GM19397 (cell line): ENCODE data around the gene AGER.
"Not testable (repeated sequence)": the region's sequence is repeated elsewhere in the genome, so short reads cannot be mapped to it uniquely, and the experiment has no call there.

Experiments
- ATAC-seq: cut with Tn5 transposase; IDR thresholded peaks from one replicate; pipeline ENCODE4 v1.9.1; 2021; ENCODE audit warnings: mild to moderate bottlenecking, moderate library complexity; ENCODE audit not compliant: unreplicated experiment

Gene AGER

DNA sequence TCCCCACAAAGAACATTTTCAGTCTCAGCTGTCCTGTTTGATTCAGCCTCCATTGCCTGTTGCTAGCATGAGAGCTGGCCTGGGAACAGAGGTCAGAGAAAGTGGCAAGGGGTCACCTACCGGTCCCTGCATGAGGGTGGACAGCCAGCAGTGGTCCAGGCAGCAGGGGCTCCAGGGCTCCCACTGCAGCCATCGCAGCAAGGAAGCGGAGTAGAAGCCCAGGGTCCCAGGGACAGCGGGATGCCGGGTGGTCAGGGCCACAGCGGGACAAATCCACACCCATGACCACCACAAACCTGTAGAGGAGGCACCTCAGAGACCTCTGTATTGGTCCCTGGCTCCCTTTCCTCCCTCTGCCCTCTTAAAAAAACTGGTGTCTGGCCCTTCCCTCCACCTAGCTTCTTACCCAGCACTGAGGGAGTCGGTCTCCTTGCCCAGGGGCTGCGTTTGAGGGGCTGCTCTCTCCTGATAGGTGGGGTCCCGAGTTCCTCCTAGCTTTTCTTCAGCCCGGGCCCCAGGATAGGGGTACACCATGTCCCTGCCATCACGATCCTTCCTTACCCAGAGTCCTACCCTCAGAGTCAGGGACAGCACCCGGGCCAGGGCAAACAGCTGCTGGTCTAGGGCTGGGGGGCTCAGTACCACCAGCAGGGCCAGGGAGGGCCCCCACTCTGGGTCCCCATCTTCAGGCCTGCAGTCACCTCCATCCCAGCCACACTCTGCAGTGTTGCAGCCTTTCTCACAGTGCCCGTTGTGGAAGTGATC is 16.8 kb upstream of the AGER start:
- ATAC-seq: no peak

DNA sequence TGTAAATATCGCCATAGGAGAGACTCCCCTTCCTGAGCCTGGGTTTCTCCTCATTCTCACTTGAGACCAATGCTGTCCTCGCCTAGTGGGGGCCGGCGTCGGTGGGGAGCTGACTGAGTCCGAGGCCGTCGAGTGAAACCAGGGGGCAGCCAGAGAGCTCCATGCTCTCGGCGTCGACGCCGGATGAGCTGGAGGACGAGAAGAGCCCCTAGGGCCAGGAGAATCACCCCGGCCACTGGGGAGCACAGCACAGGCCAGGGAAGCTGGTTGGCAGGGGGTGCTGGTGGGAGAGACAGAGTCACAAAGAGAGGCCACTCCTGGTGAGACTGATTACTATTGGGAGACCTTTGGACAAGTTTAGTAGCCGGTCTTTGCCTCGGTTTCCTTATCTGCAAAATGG is 14.8 kb upstream of the AGER start:
- ATAC-seq: no peak

DNA sequence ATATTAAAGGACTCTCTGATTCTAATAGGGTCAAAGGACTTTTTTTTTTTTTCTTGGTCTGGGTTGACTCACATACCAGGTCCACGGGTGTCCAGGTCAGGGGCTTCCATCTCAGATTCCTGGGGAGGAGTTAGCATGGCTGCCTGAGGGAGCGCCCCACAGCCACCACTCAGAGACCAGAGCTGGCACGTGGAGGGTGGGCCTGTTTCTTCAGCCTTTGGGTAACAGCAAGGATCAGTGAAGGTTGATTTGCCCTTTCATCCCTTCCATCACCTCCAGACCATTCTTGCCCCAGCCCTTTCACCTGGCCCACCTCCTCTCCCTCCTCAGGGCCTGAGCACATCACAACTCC is 14.3 kb upstream of the AGER start:
- ATAC-seq: no peak

DNA sequence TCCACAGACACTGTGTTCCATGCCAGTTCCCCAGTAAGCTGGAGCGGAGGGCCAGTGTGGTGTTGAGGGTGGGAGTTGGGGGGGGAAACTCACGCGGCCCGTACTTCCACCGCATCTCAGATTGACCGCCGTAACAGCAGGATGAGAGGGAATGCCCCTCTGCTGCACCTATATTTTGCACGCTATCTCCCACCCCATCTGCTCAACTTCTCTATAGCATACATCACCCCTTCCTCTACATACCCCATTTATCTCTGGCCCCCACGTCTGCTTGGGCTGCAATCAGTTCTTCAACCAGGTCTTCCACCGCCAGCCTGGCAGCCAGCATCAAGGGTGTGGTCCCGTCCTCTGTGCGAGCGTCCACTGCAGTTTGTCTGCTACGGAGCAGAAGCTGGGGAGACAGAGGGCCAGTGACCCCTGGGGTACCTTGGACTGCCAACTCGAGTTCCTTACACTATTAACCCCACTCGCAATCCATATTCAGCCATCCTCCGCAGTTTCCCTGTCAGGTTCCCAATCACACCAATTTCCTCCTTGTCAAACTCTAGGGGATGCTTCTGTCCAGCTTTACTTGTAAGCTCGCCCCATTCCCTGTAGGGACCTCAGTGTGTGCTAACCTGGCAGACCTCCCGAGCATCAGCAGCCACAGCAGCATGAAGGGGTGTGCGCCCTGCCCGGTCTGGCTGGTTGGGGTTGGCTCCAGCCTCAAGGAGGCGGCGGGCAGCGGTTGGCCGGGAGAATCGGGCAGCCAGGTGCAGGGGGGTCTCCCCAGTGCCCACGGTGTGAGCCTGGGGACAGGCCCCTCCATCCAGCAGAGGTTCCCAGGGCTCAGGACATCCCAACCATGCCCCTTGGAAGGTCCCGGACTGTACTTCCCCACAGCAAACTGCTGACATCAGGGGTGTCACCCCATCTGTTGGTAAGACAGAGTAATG is 12.9 kb upstream of the AGER start:
- ATAC-seq: no peak

DNA sequence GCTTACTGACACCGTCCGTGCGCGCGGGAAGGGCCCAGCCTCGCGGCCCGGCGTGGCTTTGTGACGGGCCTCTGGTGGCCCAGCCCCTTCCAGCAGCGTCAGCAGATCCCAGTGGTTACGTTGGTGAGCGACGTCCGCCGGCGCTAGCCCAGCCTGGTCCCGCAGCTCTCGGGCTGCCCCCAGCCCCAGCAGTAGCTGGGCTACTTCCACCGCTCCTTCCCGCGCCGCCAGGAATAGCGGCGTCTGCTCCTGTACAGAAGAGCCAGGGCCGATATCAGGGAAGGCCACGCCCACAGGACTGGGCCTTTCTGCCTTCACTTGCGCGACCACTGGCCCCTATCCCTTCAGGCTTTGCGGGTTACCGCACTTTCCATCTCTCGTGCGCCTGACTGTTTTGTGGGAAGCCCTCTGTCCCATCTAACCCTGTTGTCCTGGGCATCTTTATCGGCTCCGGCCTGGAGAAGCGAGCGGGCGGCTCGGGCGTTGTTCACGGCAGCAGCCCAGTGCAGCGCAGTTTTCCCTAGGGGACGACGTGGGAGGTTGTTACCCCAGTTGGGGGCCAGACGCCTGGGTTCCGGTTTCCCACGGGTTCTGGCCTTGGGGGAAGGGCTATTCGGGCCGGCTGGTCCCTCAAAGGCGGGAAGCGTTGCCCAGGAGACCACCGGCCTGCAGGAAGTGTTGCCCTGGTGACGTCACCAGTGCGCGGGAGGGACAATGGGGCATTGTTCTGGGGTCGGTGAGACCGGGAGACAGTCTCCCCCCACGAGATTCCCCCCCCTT is 12.0 kb upstream of the AGER start:
- ATAC-seq: peak; percentile 79

DNA sequence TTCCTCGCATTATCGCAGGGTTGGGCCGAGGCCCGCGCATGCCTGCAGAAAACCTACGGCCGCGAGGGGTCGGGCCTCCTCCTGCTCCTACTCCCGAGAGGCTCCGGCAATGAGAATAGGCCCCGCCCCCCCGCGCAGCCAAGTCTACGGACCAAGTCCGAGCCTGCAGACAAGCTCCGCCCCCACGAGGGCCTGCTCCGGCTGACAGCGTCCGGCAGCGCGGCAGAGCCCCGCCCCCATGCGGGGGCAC is 11.5 kb upstream of the AGER start:
- ATAC-seq: peak; percentile 65

DNA sequence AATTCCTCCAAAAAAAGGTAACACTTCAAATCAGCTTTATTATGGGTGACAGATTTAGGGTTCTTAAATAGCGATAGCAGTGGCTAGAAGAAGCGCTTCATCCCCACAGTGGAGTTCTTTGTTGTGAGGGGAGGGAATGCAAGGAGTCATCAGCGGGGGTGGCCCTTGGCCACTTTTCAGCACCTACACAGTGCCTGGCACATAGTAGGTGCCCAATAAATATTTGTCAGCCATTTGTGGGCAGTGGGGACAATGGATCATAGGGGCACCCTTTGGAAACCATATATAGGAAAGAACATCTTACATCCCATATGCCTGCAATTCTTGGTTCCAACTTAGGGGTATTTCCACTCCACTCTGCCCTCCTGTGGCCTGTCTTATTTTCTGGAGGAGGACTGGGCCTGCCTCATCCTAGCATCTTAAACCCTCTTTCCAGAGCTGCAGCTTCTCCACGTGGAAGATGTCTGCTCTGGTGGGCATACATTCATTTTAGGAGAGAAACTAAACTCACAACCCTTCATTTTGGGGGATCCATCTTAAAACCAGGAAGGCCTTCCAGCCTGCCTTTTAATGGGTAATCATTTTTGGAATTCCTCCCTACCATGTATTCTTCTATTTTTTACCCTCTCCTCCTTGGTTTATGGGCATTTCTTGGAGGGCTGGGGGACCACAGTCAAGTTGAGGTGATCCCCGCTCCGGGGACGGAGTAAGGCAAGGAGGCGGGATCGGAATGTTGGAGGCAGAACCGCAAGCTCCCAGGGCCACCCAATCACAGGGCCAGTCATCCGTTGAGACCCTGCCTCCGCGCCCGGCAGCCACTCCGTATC is 11.0 kb upstream of the AGER start:
- ATAC-seq: no peak

DNA sequence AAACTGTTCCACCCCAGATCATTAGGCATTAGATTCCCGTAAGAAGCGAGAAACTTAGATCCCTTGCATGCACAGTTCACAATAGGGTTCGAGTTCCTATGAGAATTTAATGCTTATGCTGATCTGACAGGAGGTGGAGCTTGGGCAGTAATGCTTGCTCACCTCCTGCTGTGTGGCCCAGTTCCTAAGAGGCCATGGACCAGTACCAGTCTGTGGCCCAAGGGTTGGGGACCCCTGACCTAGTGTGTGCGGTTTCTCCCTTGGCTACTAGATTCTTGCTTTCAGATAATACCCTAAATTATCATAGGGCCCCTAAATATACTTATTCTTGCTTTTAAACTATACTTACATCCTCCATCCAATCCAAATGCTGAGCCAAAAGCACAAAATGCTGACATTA is 10.3 kb upstream of the AGER start:
- no peak for ATAC-seq

DNA sequence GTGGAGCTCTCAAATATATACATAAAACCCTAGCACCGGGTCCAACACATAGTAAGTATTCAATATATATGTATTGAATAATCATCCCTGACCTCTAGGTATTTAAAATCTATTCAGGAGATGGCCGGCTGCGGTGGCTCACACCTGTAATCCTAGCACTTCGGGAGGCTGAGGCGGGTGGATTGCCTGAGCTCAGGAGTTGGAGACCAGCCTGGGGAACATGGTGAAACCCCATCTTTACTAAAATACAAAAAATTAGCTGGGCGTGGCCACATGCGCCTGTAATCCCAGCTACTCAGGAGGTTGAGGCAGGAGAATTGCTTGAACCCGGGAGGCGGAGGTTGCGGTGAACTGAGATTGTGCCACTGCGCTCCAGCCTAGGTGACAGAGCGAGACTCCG is 9.0 kb upstream of the AGER start:
- ATAC-seq: not testable (repeated sequence)

DNA sequence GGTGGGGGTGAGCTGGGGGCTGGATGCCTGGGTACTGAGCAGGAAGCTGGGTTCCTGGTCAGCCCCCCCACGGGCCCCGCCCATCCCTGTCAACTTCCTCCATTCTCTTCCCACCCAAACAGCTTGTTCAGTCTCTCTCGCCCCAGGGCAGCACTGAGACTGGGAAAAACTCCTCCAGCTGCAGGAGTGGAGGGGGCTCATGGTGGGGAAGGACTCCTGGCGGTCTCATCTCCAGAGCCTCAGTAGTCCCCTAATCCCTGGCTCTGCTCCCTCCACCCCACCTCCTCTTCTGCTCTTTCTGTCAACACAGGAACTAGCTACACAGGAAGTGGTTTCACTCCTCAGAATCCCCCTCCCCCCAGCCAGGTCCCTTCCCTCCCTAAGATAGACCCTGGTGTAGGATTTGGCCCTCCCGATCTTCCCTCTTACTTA is 8.6 kb upstream of the AGER start, which contains the start of gene GPSM3:
Gene GPSM3 (minus strand): TSS at position 36 of the 432 bp plus-strand sequence. CDS start 130 bp downstream, outside the sequence.
- ATAC-seq: no peak

DNA sequence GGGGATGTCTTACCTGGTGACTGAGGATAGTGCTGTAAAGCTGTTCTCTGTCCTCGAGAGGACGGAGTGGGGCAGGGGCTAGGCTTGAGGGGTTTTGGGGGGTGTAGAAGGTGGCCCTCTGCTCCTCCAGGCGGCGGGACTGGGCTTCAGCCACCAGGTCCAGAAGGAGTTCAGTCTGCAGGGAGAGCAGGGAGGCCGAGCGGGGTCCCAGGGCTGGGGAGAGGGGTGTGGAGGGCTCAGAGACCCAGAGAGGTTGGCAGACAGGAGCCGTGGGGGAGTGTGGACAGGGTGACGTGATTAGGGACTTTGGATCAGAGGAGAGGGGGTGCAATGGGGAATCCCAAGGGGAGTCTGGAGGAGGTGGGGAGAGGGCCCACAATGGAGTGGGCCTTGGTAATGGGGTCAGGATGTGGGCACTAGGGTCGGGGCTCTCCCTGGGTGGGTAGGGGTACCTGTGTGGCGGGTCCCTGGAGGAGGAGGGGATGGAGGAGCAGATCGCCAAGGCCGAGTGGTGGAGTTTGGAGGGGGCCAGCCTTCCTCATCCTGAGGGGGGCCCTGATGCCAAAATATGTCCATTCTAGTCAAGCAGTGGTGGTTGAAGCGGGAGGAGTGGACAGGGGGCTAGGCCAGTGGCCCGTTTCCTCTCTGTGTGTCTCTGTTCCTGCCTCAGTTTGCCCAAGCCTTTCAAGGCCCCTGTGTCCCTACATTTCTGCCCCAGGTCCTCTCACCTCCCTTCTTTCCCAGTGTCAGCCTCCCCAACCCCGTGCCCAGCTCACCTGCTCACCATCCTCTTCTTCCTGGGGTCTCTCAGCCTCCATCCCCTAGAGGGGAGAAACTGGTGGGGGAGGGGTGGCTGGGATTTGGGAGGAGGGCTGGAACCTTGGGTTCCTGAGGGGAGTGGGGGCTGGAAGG is 7.9 kb upstream of the AGER start:
- no peak for ATAC-seq

DNA sequence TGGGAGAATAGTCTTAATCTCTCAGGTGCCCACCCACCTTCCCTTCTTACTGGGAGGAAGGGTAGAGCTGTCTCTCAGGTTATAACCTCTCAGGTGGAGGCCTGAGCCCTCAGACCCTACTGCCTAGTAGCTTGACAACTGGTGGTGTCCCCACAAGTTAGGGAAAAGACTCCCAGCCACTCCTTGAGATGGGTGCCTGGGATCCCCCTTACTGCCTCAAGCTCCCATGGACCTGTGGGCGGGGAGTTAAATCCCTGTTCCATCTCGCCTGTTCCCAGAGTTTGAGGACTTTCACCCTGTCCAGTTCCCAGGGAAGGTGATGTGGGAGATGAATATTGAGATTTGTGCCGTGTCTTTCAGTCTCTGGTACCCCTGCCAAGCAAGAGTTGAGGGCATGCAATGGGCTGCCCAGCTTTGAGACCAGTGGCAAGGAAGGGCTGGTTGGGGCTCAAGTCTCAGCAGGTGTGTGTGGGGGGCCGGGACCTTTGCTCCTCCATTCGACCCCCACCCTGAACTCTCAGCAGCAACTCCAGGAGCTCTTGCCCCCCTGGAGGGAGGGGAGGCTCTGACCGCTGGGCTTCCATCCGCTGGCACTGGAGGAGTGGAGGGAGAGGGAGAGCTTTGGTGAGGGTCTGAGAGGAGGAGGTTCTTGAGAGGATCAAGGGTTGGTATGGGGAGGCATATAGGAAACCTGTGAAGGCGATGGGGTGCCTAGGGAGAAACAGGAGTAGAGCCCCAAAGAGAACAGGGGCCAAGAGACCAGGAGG is 7.0 kb upstream of the AGER start:
- ATAC-seq: no peak

DNA sequence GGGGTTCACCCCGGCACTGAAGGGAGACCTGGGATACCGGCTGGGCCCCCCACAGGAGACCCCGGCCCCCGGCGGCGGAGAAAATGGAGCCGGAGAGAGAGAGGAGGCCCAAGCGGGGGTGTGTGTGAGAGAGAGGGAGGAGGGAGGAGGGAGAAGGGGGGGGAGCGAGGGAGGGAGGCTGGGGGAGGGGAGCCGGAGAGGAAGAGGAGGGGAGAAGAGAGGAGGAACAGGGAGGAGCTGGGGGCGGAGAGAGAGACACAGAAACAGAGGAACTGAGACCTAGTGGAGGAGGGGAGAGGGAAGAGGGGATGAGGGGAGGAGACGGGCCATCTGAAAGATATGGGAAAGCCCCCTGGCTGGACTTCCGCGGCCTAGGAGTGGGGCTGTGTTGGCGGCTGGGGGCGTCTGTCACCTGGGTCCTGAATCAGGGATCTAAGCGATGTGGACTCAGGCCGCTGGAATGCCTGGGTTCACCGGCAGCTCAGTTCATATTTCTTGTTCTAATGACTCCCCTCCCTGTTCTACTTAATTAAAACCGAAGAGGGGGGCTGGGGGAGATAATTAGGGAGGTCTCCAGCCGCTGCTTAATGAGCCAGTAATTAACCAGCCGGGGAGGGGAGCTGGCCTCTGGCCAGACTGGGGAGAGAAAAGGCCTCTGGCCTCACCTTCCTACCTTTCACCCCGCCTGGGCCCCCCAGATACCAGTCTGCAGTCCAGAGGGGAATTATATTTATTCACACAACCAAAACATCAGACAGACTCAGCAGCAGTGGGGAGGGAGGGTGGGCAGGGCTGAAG is 6.2 kb upstream of the AGER start, which contains the start of gene PBX2:
Gene PBX2 (minus strand): TSS at position 149 of the 798 bp plus-strand sequence. CDS start 287 bp downstream, outside the sequence.
- peak; percentile 55 for ATAC-seq

DNA sequence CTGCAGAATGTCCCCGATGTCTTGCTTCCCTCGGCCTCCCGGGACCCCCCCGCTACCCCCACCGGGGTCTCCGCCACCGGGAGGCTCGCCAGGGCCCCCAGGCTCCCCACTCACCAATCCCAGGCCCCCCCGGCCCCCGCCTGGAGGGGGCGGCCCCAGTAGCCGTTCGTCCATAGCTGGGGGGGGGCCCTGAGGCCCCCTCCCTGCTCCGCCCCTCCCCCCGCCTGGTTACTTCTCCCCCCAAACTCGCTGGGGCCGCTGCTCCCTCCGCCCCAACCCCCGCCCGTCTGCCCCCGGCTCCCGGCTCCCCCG is 5.6 kb upstream of the AGER start:
- no peak for ATAC-seq

DNA sequence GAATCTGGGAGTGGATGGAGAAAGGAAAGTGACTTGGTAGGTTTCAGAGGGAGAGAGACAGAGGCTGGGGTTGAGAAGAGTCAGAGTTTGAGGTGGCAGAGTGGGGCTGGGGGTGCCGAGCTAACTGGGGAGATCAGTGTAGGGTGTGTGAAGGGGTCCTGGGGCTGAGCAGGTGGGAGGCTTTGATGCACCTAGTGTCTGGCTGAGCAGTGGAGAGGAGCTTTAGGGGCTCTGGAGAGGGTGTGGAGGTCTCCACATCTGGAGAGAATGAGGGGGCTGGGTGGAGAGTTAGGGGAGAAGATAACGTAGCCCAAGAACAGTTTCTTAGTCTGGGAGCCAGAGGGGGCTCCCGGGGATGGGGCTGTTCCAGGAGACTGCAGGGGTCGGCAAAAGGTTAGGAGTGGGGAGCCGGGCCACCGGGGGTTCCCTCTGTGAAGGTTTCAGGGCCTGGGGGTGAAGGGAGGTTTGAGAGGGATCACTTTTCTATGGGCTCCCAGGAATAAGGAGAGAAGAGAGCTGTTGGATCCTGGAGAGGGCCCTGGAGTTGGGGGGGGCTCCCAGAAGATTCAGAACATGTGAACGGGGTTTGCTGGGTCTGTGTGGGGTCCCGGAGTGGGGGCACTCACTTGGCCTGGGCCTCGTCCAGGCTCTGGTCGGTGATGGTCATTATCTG is 5.2 kb upstream of the AGER start:
- ATAC-seq: no peak

DNA sequence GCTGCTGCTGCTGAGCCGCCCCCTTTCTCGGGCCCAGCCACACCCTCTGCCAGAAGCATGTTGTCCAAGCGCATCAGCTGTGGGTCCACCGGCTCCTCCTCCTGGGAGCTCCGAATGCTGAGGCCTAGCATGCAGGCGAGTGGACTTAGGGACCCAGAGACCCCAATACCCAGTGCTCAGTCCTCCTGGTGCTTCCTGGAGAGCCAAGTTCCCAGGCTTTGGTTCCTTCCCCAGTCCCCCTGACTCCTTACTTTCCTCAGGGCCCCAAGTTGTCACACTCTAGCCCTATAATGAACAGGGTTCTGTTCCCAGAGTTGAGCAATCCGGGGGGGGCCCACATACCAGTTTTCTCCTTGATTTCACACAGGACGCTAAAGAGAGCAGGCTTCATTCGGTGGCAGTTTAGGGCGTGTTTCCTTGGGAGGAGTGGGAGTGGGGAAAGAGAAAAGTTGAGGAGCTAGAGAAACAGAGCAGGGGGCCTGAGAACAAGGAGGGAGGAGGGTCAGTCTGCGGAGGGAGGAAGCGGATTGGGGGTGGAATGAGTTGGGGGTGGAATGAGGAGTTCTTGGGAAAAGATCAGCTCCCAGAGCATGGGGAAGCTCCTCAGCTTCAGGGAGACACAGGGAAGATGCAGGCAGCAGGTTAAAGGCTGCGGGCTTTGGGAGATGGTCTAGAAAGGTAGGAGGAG is 4.5 kb upstream of the AGER start:
- no peak for ATAC-seq
